ENCODE results near the gene ZC3H6. TPM values are rescaled to one million over a fixed set of nuclear protein-coding genes. Genes with fewer than 3 reads are reported as not detected.

ZC3H6 gene
- total and polyA plus RNA-seq, 4 donors, result 1.1 to 15.5 (median 6.6) TPM

GRCh38 chr2:112332123-112332696, 56.8 kb downstream of the ZC3H6 start:
- ATAC-seq (ENCODE audit: insufficient read depth, low FRiP score), result no peak
- H3K36me3 ChIP-seq (ENCODE audit: control insufficient read depth in 4 of 4, insufficient read depth in 4 of 4, low read length in 4 of 4), result peaks cover 11 to 21% (median 13%) of the 10 kb centered on the region in 4 donors
- no peak overlapping the region for H3K4me3 ChIP-seq
- no peak for DNase-seq
- H3K9me3 ChIP-seq (ENCODE audit: control insufficient read depth in 4 of 4, insufficient read depth in 3 of 4, low read length in 3 of 4), result peaks cover 0 to 1% (median 0%) of the 10 kb centered on the region in 4 donors
- WGBS, 2 donors, result 87 to 90% methylated on average over 5 of the region's 5 CpGs
- no peak for TF ChIP-seq CTCF (IDR thresholded peaks at IDR 0.05; ENCODE audit: control extremely low read depth, extremely low read depth)
- H3K9ac ChIP-seq (ENCODE audit: insufficient read depth in 1 of 2, low read length in 2 of 2), result no peak overlapping the region
- H3K27me3 ChIP-seq (ENCODE audit: control insufficient read depth in 3 of 3, insufficient read depth in 3 of 3, low read length in 2 of 3), result no peaks in the 10 kb centered on the region
- H3K4me1 ChIP-seq (ENCODE audit: control insufficient read depth in 5 of 5, insufficient read depth in 5 of 5, low read length in 5 of 5), result no peaks in the 10 kb centered on the region
- H3K27ac ChIP-seq (ENCODE audit: low read depth in 1 of 2, low read length in 1 of 2), result no peak overlapping the region

- WGBS, 2 donors, result 47 to 84% methylated on average over 1 of the region's 1 CpG
- DNase-seq, result no peak
Measured at GRCh38 chr2:112335600-112335999, 60.2 kb downstream of the ZC3H6 start.

GRCh38 chr2:112339986-112340385, 64.6 kb downstream of the ZC3H6 start:
- Histone ChIP-seq H3K36me3 (ENCODE audit: control insufficient read depth in 4 of 4, insufficient read depth in 4 of 4, low read length in 4 of 4) (peaks cover 0 to 2% (median under 1%) of the 10 kb centered on the region in 4 donors), H3K9ac (ENCODE audit: insufficient read depth in 1 of 2, low read length in 2 of 2) (no peak overlapping the region), H3K27me3 (ENCODE audit: control insufficient read depth in 3 of 3, insufficient read depth in 3 of 3, low read length in 2 of 3) (no peaks in the 10 kb centered on the region), H3K9me3 (ENCODE audit: control insufficient read depth in 4 of 4, insufficient read depth in 3 of 4, low read length in 3 of 4) (no peaks in the 10 kb centered on the region), H3K4me1 (ENCODE audit: control insufficient read depth in 5 of 5, insufficient read depth in 5 of 5, low read length in 5 of 5) (no peaks in the 10 kb centered on the region), H3K4me3 (no peak overlapping the region), H3K27ac (ENCODE audit: low read depth in 1 of 2, low read length in 1 of 2) (no peak overlapping the region)
- WGBS, 2 donors, result 69 to 70% methylated on average over 2 of the region's 2 CpGs
- no peak for ATAC-seq (ENCODE audit: insufficient read depth, low FRiP score)
- TF ChIP-seq CTCF (IDR thresholded peaks at IDR 0.05; ENCODE audit: control extremely low read depth, extremely low read depth), result no peak
- no peak for DNase-seq

More at GRCh38 chr2:112335600-112335999, 60.2 kb downstream of the ZC3H6 start:
- H3K9ac ChIP-seq (ENCODE audit: insufficient read depth in 1 of 2, low read length in 2 of 2), result no peak overlapping the region
- no peak for TF ChIP-seq CTCF (IDR thresholded peaks at IDR 0.05; ENCODE audit: control extremely low read depth, extremely low read depth)
- no peak overlapping the region for H3K4me3 ChIP-seq
- H3K36me3 ChIP-seq (ENCODE audit: control insufficient read depth in 4 of 4, insufficient read depth in 4 of 4, low read length in 4 of 4), result peaks cover 5 to 16% (median 10%) of the 10 kb centered on the region in 4 donors
- no peak overlapping the region for H3K27ac ChIP-seq (ENCODE audit: low read depth in 1 of 2, low read length in 1 of 2)
- no peaks in the 10 kb centered on the region for H3K4me1 ChIP-seq (ENCODE audit: control insufficient read depth in 5 of 5, insufficient read depth in 5 of 5, low read length in 5 of 5)
- H3K27me3 ChIP-seq (ENCODE audit: control insufficient read depth in 3 of 3, insufficient read depth in 3 of 3, low read length in 2 of 3), result no peaks in the 10 kb centered on the region
- H3K9me3 ChIP-seq (ENCODE audit: control insufficient read depth in 4 of 4, insufficient read depth in 3 of 4, low read length in 3 of 4), result no peaks in the 10 kb centered on the region
- no peak for ATAC-seq (ENCODE audit: insufficient read depth, low FRiP score)

All from lung (tissue), 12 donors.